Fibroblast of mammary gland (primary cell): ENCODE results near the gene MAPK8IP3.

ENCODE experiments used
- DNase-seq: peaks from one replicate; pipeline ENCODE4 v3.0.0-alpha.2; 2010; ENCODE audit warnings: low read depth
- H3K4me3 ChIP-seq: 2 replicates; pipeline ENCODE4 v1.5.1; 2011; ENCODE audit warnings: low read depth, mild to moderate bottlenecking, low read length, moderate library complexity; ENCODE audit not compliant: control insufficient read depth
- TF ChIP-seq, protein P1 (sequence below): conservative IDR thresholded peaks from 2 replicates; pipeline ENCODE4 v1.5.1; 2011; ENCODE audit warnings: low read depth, low read length, inconsistent platforms; ENCODE audit not compliant: control insufficient read depth, insufficient read depth

Gene MAPK8IP3

DNA sequence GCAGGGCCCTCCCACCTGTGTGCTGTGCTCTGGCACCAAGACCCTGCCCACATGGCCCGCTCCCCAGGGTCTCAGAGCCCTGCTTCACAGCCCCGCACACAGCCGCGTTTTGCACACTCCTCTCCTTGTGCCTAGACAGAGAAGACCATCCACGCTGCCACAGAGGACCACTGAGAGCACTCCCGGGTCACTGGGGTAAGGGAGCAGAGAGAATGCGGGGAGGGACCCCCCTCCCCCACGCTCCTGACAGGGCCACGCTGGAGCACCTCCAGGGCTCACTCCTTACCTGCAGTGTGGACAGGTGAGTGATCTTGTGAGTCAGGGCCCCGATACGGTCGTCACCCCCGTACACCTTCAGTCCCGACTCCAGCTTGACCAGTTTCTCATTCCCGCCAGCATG lies 113.6 kb downstream of the MAPK8IP3 start:
- no peak overlapping the region for H3K4me3 ChIP-seq
- no peak for DNase-seq
- TF ChIP-seq, protein P1, sequence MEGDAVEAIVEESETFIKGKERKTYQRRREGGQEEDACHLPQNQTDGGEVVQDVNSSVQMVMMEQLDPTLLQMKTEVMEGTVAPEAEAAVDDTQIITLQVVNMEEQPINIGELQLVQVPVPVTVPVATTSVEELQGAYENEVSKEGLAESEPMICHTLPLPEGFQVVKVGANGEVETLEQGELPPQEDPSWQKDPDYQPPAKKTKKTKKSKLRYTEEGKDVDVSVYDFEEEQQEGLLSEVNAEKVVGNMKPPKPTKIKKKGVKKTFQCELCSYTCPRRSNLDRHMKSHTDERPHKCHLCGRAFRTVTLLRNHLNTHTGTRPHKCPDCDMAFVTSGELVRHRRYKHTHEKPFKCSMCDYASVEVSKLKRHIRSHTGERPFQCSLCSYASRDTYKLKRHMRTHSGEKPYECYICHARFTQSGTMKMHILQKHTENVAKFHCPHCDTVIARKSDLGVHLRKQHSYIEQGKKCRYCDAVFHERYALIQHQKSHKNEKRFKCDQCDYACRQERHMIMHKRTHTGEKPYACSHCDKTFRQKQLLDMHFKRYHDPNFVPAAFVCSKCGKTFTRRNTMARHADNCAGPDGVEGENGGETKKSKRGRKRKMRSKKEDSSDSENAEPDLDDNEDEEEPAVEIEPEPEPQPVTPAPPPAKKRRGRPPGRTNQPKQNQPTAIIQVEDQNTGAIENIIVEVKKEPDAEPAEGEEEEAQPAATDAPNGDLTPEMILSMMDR: no peak
